ENCODE results near the gene KIRREL1.

DNA sequence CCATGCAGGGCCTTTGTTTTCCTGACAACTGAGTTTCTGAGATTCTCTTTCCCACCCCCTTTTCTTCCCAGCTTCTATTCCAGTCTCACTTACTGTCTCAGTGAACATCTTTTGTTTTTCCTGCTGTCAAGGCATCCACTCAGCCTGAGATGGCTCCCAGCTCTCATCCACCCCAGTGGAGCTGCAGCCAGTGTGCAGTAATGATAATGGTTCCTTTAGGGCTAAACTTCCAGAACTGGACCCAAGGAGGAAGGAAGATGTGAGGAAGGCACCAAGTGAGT is 44.4 kb upstream of the KIRREL1 start:
- TF ChIP-seq POLR2A (IDR thresholded peaks at IDR 0.05; ENCODE audit: insufficient read depth in 1 of 2, low read depth in 2 of 2, low read length in 2 of 2): no peak
- TF ChIP-seq, protein P1, sequence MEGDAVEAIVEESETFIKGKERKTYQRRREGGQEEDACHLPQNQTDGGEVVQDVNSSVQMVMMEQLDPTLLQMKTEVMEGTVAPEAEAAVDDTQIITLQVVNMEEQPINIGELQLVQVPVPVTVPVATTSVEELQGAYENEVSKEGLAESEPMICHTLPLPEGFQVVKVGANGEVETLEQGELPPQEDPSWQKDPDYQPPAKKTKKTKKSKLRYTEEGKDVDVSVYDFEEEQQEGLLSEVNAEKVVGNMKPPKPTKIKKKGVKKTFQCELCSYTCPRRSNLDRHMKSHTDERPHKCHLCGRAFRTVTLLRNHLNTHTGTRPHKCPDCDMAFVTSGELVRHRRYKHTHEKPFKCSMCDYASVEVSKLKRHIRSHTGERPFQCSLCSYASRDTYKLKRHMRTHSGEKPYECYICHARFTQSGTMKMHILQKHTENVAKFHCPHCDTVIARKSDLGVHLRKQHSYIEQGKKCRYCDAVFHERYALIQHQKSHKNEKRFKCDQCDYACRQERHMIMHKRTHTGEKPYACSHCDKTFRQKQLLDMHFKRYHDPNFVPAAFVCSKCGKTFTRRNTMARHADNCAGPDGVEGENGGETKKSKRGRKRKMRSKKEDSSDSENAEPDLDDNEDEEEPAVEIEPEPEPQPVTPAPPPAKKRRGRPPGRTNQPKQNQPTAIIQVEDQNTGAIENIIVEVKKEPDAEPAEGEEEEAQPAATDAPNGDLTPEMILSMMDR (CRISPR knock-in tag; IDR thresholded peaks at IDR 0.05): no peak
- TF ChIP-seq, protein P2, sequence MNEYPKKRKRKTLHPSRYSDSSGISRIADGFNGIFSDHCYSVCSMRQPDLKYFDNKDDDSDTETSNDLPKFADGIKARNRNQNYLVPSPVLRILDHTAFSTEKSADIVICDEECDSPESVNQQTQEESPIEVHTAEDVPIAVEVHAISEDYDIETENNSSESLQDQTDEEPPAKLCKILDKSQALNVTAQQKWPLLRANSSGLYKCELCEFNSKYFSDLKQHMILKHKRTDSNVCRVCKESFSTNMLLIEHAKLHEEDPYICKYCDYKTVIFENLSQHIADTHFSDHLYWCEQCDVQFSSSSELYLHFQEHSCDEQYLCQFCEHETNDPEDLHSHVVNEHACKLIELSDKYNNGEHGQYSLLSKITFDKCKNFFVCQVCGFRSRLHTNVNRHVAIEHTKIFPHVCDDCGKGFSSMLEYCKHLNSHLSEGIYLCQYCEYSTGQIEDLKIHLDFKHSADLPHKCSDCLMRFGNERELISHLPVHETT (CRISPR knock-in tag; conservative IDR thresholded peaks at IDR 0.05): no peak
- no peak for TF ChIP-seq ZNF331 (CRISPR knock-in tag; IDR thresholded peaks at IDR 0.05)
- no peak for TF ChIP-seq POLR2AphosphoS5 (IDR thresholded peaks at IDR 0.05; ENCODE audit: low read depth, low read length)
- TF ChIP-seq, protein P3, sequence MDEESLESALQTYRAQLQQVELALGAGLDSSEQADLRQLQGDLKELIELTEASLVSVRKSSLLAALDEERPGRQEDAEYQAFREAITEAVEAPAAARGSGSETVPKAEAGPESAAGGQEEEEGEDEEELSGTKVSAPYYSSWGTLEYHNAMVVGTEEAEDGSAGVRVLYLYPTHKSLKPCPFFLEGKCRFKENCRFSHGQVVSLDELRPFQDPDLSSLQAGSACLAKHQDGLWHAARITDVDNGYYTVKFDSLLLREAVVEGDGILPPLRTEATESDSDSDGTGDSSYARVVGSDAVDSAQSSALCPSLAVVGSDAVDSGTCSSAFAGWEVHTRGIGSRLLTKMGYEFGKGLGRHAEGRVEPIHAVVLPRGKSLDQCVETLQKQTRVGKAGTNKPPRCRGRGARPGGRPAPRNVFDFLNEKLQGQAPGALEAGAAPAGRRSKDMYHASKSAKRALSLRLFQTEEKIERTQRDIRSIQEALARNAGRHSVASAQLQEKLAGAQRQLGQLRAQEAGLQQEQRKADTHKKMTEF (CRISPR knock-in tag; IDR thresholded peaks at IDR 0.05): no peak

All from HepG2 (cell line).